Measurements from ENCODE around the gene SERPINE3.

Gene SERPINE3

GRCh38 chr13:51380269-51380668 is 40.8 kb downstream of the SERPINE3 start:
- no peaks in the 10 kb centered on the region for H3K4me1 ChIP-seq (ENCODE audit: control insufficient read depth in 5 of 5, insufficient read depth in 5 of 5, low read length in 5 of 5)
- no peaks in the 10 kb centered on the region for H3K27me3 ChIP-seq (ENCODE audit: control insufficient read depth in 5 of 5, insufficient read depth in 4 of 5, low read length in 5 of 5)
- peaks cover 12 to 40% (median 32%) of the 10 kb centered on the region in 5 donors for H3K36me3 ChIP-seq (ENCODE audit: control insufficient read depth in 5 of 5, insufficient read depth in 5 of 5, low read length in 5 of 5)
- H3K9me3 ChIP-seq (ENCODE audit: control insufficient read depth in 5 of 5, low read length in 5 of 5): no peaks in the 10 kb centered on the region
- no peak overlapping the region for H3K9ac ChIP-seq (ENCODE audit: low read length in 5 of 5)
- H3K4me3 ChIP-seq (ENCODE audit: low read depth in 1 of 5, low read length in 5 of 5): no peak overlapping the region
- no peak overlapping the region for H3K27ac ChIP-seq (ENCODE audit: low read depth, low read length)

GRCh38 chr13:51385114-51385513 is 45.6 kb downstream of the SERPINE3 start:
- Histone ChIP-seq H3K9ac (ENCODE audit: low read length in 5 of 5) (no peak overlapping the region), H3K4me3 (ENCODE audit: low read depth in 1 of 5, low read length in 5 of 5) (no peak overlapping the region), H3K4me1 (ENCODE audit: control insufficient read depth in 5 of 5, insufficient read depth in 5 of 5, low read length in 5 of 5) (no peaks in the 10 kb centered on the region), H3K9me3 (ENCODE audit: control insufficient read depth in 5 of 5, low read length in 5 of 5) (no peaks in the 10 kb centered on the region), H3K27me3 (ENCODE audit: control insufficient read depth in 5 of 5, insufficient read depth in 4 of 5, low read length in 5 of 5) (no peaks in the 10 kb centered on the region), H3K36me3 (ENCODE audit: control insufficient read depth in 5 of 5, insufficient read depth in 5 of 5, low read length in 5 of 5) (peaks cover 6 to 21% (median 11%) of the 10 kb centered on the region in 5 donors), H3K27ac (ENCODE audit: low read depth, low read length) (no peak overlapping the region)

GRCh38 chr13:51394724-51395123 is 55.2 kb downstream of the SERPINE3 start:
- no peak overlapping the region for H3K4me3 ChIP-seq (ENCODE audit: low read depth in 1 of 5, low read length in 5 of 5)
- no peaks in the 10 kb centered on the region for H3K9me3 ChIP-seq (ENCODE audit: control insufficient read depth in 5 of 5, low read length in 5 of 5)
- peaks cover 0 to 3% (median 0%) of the 10 kb centered on the region in 5 donors for H3K36me3 ChIP-seq (ENCODE audit: control insufficient read depth in 5 of 5, insufficient read depth in 5 of 5, low read length in 5 of 5)
- peaks cover 4 to 16% (median 12%) of the 10 kb centered on the region in 5 donors for H3K4me1 ChIP-seq (ENCODE audit: control insufficient read depth in 5 of 5, insufficient read depth in 5 of 5, low read length in 5 of 5)
- no peak overlapping the region for H3K27ac ChIP-seq (ENCODE audit: low read depth, low read length)
- no peak overlapping the region for H3K9ac ChIP-seq (ENCODE audit: low read length in 5 of 5)
- H3K27me3 ChIP-seq (ENCODE audit: control insufficient read depth in 5 of 5, insufficient read depth in 4 of 5, low read length in 5 of 5): no peaks in the 10 kb centered on the region

GRCh38 chr13:51396352-51396751 is 56.9 kb downstream of the SERPINE3 start:
- H3K36me3 ChIP-seq (ENCODE audit: control insufficient read depth in 5 of 5, insufficient read depth in 5 of 5, low read length in 5 of 5): peaks cover 0 to 3% (median 0%) of the 10 kb centered on the region in 5 donors
- H3K9me3 ChIP-seq (ENCODE audit: control insufficient read depth in 5 of 5, low read length in 5 of 5): no peaks in the 10 kb centered on the region
- H3K27ac ChIP-seq (ENCODE audit: low read depth, low read length): peak overlapping the region; percentile 51
- peaks cover 4 to 16% (median 12%) of the 10 kb centered on the region in 5 donors for H3K4me1 ChIP-seq (ENCODE audit: control insufficient read depth in 5 of 5, insufficient read depth in 5 of 5, low read length in 5 of 5)
- H3K27me3 ChIP-seq (ENCODE audit: control insufficient read depth in 5 of 5, insufficient read depth in 4 of 5, low read length in 5 of 5): no peaks in the 10 kb centered on the region
- no peak overlapping the region for H3K4me3 ChIP-seq (ENCODE audit: low read depth in 1 of 5, low read length in 5 of 5)
- no peak overlapping the region for H3K9ac ChIP-seq (ENCODE audit: low read length in 5 of 5)

GRCh38 chr13:51397262-51397941 is 57.9 kb downstream of the SERPINE3 start:
- Histone ChIP-seq H3K4me3 (ENCODE audit: low read depth in 1 of 5, low read length in 5 of 5) (no peak overlapping the region), H3K36me3 (ENCODE audit: control insufficient read depth in 5 of 5, insufficient read depth in 5 of 5, low read length in 5 of 5) (peaks cover 0 to 3% (median 3%) of the 10 kb centered on the region in 5 donors), H3K9ac (ENCODE audit: low read length in 5 of 5) (no peak overlapping the region), H3K27ac (ENCODE audit: low read depth, low read length) (peak overlapping the region; percentile 51), H3K27me3 (ENCODE audit: control insufficient read depth in 5 of 5, insufficient read depth in 4 of 5, low read length in 5 of 5) (no peaks in the 10 kb centered on the region), H3K4me1 (ENCODE audit: control insufficient read depth in 5 of 5, insufficient read depth in 5 of 5, low read length in 5 of 5) (peaks cover 4 to 16% (median 12%) of the 10 kb centered on the region in 5 donors), H3K9me3 (ENCODE audit: control insufficient read depth in 5 of 5, low read length in 5 of 5) (no peaks in the 10 kb centered on the region)

GRCh38 chr13:51405176-51405575 is 65.7 kb downstream of the SERPINE3 start:
- Histone ChIP-seq H3K27ac (ENCODE audit: low read depth, low read length) (no peak overlapping the region), H3K9ac (ENCODE audit: low read length in 5 of 5) (no peak overlapping the region), H3K36me3 (ENCODE audit: control insufficient read depth in 5 of 5, insufficient read depth in 5 of 5, low read length in 5 of 5) (peaks cover 0 to 3% (median 0%) of the 10 kb centered on the region in 5 donors), H3K4me3 (ENCODE audit: low read depth in 1 of 5, low read length in 5 of 5) (no peak overlapping the region), H3K27me3 (ENCODE audit: control insufficient read depth in 5 of 5, insufficient read depth in 4 of 5, low read length in 5 of 5) (no peaks in the 10 kb centered on the region), H3K4me1 (ENCODE audit: control insufficient read depth in 5 of 5, insufficient read depth in 5 of 5, low read length in 5 of 5) (peaks cover 0 to 4% (median 0%) of the 10 kb centered on the region in 5 donors), H3K9me3 (ENCODE audit: control insufficient read depth in 5 of 5, low read length in 5 of 5) (no peaks in the 10 kb centered on the region)

GRCh38 chr13:51412431-51412830 is 72.9 kb downstream of the SERPINE3 start:
- H3K9me3 ChIP-seq (ENCODE audit: control insufficient read depth in 5 of 5, low read length in 5 of 5): no peaks in the 10 kb centered on the region
- no peak overlapping the region for H3K9ac ChIP-seq (ENCODE audit: low read length in 5 of 5)
- no peak overlapping the region for H3K27ac ChIP-seq (ENCODE audit: low read depth, low read length)
- no peak overlapping the region for H3K4me3 ChIP-seq (ENCODE audit: low read depth in 1 of 5, low read length in 5 of 5)
- peaks cover 0 to 13% (median 7%) of the 10 kb centered on the region in 5 donors for H3K36me3 ChIP-seq (ENCODE audit: control insufficient read depth in 5 of 5, insufficient read depth in 5 of 5, low read length in 5 of 5)
- H3K27me3 ChIP-seq (ENCODE audit: control insufficient read depth in 5 of 5, insufficient read depth in 4 of 5, low read length in 5 of 5): no peaks in the 10 kb centered on the region
- H3K4me1 ChIP-seq (ENCODE audit: control insufficient read depth in 5 of 5, insufficient read depth in 5 of 5, low read length in 5 of 5): no peaks in the 10 kb centered on the region
